Effector memory CD4-positive, alpha-beta T cell (primary cell): Measurements from ENCODE around the gene MAP2K3.

Experiments
- DNase-seq, 3 donors: peaks; one replicate each; pipeline ENCODE4 v3.0.0-alpha.2; 2020
- H3K27ac ChIP-seq: 2 replicates; pipeline ENCODE4 v1.7.0; 2013; ENCODE audit warnings: mild to moderate bottlenecking, low read length, moderate library complexity; ENCODE audit not compliant: insufficient read depth, poor library complexity, severe bottlenecking
- H3K27me3 ChIP-seq: replicated peaks from 2 replicates; pipeline ENCODE4 v1.7.0; 2013; ENCODE audit warnings: mild to moderate bottlenecking, low read length; ENCODE audit not compliant: insufficient read depth, control insufficient read depth, poor library complexity, severe bottlenecking
- H3K36me3 ChIP-seq: 2 replicates; pipeline ENCODE4 v1.7.0; 2013; ENCODE audit warnings: mild to moderate bottlenecking, low read length, moderate library complexity; ENCODE audit not compliant: control insufficient read depth, insufficient read depth
- H3K4me1 ChIP-seq: 2 replicates; pipeline ENCODE4 v1.7.0; 2013; ENCODE audit warnings: low read length, mild to moderate bottlenecking; ENCODE audit not compliant: control insufficient read depth, insufficient read depth, poor library complexity, severe bottlenecking
- H3K4me3 ChIP-seq: 2 replicates; pipeline ENCODE4 v1.7.0; 2013; ENCODE audit warnings: low read length, low read depth, mild to moderate bottlenecking; ENCODE audit not compliant: insufficient read depth, poor library complexity, severe bottlenecking
- H3K9me3 ChIP-seq: 2 replicates; pipeline ENCODE4 v1.7.0; 2013; ENCODE audit warnings: mild to moderate bottlenecking, low read length, moderate library complexity; ENCODE audit not compliant: control insufficient read depth

Gene MAP2K3

GRCh38 chr17:21245639-21246084, 38.8 kb upstream of the MAP2K3 start:
- Histone ChIP-seq H3K4me1 (peaks cover 6% of the 10 kb centered on the region), H3K36me3 (peaks cover 3% of the 10 kb centered on the region), H3K27me3 (no peaks in the 10 kb centered on the region), H3K9me3 (no peaks in the 10 kb centered on the region), H3K4me3 (no peak overlapping the region), H3K27ac (no peak overlapping the region)
- no peak for DNase-seq

DNA sequence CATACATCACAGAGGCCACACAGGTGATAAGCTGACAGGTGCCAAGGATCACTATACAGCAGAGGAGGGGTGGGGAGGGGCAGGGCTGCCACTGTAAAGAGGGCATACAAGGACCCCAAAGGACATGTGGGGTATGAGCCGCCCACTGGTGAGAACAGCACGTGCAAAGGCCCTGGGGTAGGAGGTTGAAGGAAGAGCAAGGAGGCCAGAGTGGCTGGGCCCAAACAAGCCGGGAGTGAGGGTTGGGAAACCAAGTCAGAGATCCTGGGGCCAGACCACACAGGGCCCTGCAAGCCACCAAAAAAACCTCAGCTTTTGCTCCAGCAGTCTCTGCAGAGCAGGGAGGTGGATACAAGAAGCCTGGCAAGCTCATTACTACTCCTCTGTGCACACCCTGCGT, 37.8 kb upstream of the MAP2K3 start:
- no peak overlapping the region for H3K27ac ChIP-seq
- peaks cover 6% of the 10 kb centered on the region for H3K4me1 ChIP-seq
- no peak for DNase-seq
- H3K9me3 ChIP-seq, result no peaks in the 10 kb centered on the region
- H3K4me3 ChIP-seq, result no peak overlapping the region
- H3K27me3 ChIP-seq, result no peaks in the 10 kb centered on the region
- H3K36me3 ChIP-seq, result peaks cover 3% of the 10 kb centered on the region

- Histone ChIP-seq H3K9me3 (no peaks in the 10 kb centered on the region), H3K4me1 (peaks cover 11% of the 10 kb centered on the region), H3K27ac (no peak overlapping the region), H3K4me3 (no peak overlapping the region), H3K27me3 (no peaks in the 10 kb centered on the region), H3K36me3 (peaks cover 3% of the 10 kb centered on the region)
- no peak for DNase-seq
Measured at GRCh38 chr17:21247552-21248258, 36.8 kb upstream of the MAP2K3 start.

GRCh38 chr17:21248500-21248899, 36.0 kb upstream of the MAP2K3 start:
- no peaks in the 10 kb centered on the region for H3K27me3 ChIP-seq
- H3K36me3 ChIP-seq, result no peaks in the 10 kb centered on the region
- H3K4me1 ChIP-seq, result peaks cover 11% of the 10 kb centered on the region
- no peak overlapping the region for H3K27ac ChIP-seq
- H3K4me3 ChIP-seq, result no peak overlapping the region
- H3K9me3 ChIP-seq, result no peaks in the 10 kb centered on the region
- DNase-seq, result no peak

- Histone ChIP-seq H3K4me1 (peaks cover 18% of the 10 kb centered on the region), H3K36me3 (no peaks in the 10 kb centered on the region), H3K4me3 (no peak overlapping the region), H3K27me3 (no peaks in the 10 kb centered on the region), H3K9me3 (no peaks in the 10 kb centered on the region), H3K27ac (no peak overlapping the region)
- no peak for DNase-seq
Measured at GRCh38 chr17:21249086-21249795, 35.3 kb upstream of the MAP2K3 start.

DNA sequence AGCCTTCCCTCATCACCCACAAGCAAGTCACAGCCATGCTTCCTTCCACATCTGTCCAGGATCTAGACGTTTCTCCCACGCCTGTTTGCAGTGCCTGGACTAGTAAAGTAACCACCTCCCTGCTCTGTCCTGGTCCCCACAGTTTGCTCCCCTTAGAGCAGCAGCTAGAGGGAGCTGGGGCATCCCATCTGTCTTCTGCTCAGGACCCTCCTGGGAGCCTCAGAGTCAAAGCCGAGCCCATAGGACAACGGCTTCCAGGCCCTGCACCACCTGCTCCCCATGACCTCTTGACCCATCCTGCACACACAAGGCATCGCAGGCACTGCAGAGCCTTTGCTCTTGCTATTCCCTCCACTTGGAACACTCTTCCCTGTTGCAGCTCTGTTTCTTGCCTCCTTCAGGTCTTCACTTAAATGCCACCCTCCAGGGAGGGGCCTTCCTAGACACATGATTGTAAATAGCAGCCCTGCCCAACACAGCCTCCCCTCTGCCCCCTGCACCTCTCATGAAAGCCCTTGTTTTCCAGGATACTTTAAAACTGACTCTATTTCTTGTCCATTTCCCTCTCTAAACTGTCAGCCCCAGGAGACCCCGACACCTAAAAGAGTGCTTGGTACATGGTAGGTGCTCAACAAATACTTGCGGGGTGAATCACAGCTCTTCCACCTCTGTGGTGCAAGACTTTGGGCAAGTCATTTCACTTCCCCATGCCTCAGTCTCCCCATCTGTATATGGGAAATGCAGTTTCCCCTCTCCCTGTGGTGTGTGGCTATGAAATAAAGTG, 34.4 kb upstream of the MAP2K3 start:
- no peak for DNase-seq
- no peak overlapping the region for H3K27ac ChIP-seq
- H3K4me1 ChIP-seq, result peaks cover 18% of the 10 kb centered on the region
- H3K27me3 ChIP-seq, result no peaks in the 10 kb centered on the region
- no peaks in the 10 kb centered on the region for H3K36me3 ChIP-seq
- no peak overlapping the region for H3K4me3 ChIP-seq
- H3K9me3 ChIP-seq, result no peaks in the 10 kb centered on the region

DNA sequence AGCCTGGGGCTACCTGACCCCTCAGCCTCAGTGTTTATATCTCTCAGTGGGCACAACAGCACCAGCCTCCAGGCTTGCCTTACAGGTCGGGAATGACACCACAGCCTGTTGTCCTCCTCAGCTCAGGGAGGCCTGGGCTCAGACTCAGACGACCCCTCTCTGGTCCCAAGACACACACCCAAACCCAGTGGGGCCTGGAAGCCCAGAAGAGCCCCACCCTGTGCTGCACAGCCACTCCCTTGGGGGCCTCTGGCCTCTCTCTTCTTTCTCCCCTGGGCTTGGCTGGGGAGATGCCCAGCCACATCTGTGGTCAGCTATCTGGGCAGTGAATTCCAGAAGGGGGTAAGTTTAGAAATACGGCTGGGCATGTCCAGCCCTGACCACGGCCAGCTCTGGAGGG, 33.7 kb upstream of the MAP2K3 start:
- Histone ChIP-seq H3K27me3 (no peaks in the 10 kb centered on the region), H3K4me3 (no peak overlapping the region), H3K27ac (no peak overlapping the region), H3K4me1 (peaks cover 13% of the 10 kb centered on the region), H3K36me3 (no peaks in the 10 kb centered on the region), H3K9me3 (no peaks in the 10 kb centered on the region)
- DNase-seq, result no peak

GRCh38 chr17:21251337-21252010, 33.0 kb upstream of the MAP2K3 start:
- Histone ChIP-seq H3K27ac (no peak overlapping the region), H3K4me3 (no peak overlapping the region), H3K4me1 (peaks cover 13% of the 10 kb centered on the region), H3K36me3 (no peaks in the 10 kb centered on the region), H3K9me3 (no peaks in the 10 kb centered on the region), H3K27me3 (no peaks in the 10 kb centered on the region)
- no peak for DNase-seq

DNA sequence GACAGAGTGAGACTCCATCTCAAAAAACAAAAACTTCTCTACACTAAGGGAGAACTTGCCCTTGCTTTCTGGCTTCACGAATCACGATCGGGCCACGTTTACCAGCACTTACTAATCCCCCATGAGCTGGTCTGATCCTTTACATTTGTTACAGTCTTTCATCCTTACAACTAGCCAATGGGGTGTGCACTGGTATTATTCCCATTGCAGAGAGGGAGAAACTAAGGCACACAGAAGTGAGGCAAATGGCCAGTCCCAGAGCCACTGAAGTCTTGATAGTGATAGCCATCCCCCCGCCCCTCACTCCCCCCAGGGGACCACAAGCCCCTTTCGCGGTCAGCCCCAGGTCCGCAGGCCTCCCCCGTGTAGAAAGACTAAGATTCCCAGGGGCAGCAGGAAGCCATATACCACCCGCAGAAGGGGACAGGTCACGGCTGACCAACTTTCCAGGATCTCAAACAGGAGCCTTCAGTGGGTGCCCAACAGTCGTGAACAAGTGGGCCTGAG, 32.2 kb upstream of the MAP2K3 start:
- DNase-seq, result no peak
- H3K4me3 ChIP-seq, result peak overlapping the region; percentile 48
- peaks cover 13% of the 10 kb centered on the region for H3K4me1 ChIP-seq
- no peak overlapping the region for H3K27ac ChIP-seq
- H3K9me3 ChIP-seq, result no peaks in the 10 kb centered on the region
- H3K27me3 ChIP-seq, result no peaks in the 10 kb centered on the region
- no peaks in the 10 kb centered on the region for H3K36me3 ChIP-seq
